Lung (tissue), 12 donors: ENCODE measurements around the gene ANKRD55. TPM values are rescaled to one million over a fixed set of nuclear protein-coding genes. Genes with fewer than 3 reads are reported as not detected.
"Not testable (repeated sequence)": the region's sequence is repeated elsewhere in the genome, so short reads cannot be mapped to it uniquely, and the experiment has no call there.

Experiments used
- ATAC-seq: fragments of 200-7000 bp; cut with Tn5 transposase; one replicate; pipeline ENCODE4 v1.9.1; 2020; ENCODE audit warnings: moderate number of reproducible peaks; ENCODE audit not compliant: insufficient read depth, low FRiP score
- DNase-seq, 3 donors: peaks; one replicate each; pipeline ENCODE4 v3.0.0-alpha.2; 2013 to 2017
- H3K27ac ChIP-seq, 2 donors: one replicate each; pipeline ENCODE4 v1.5.1; 2013; ENCODE audit warnings: mild to moderate bottlenecking in 2 of 2, moderate library complexity in 2 of 2, control low read depth in 1 of 2, inconsistent platforms in 1 of 2, low read depth in 1 of 2, low read length in 1 of 2
- H3K27me3 ChIP-seq, 3 donors: one replicate each; pipeline ENCODE4 v1.5.1; 2013; ENCODE audit warnings: low read length in 2 of 3; ENCODE audit not compliant: control insufficient read depth in 3 of 3, insufficient read depth in 3 of 3
- H3K36me3 ChIP-seq, 4 donors: one replicate each; pipeline ENCODE4 v1.5.1; 2013; ENCODE audit warnings: low read length in 4 of 4, mild to moderate bottlenecking in 1 of 4, moderate library complexity in 1 of 4; ENCODE audit not compliant: control insufficient read depth in 4 of 4, insufficient read depth in 4 of 4
- H3K4me1 ChIP-seq, 5 donors: one replicate each; pipeline ENCODE4 v1.5.1; 2013; ENCODE audit warnings: low read length in 5 of 5, mild to moderate bottlenecking in 2 of 5, moderate library complexity in 1 of 5; ENCODE audit not compliant: control insufficient read depth in 5 of 5, insufficient read depth in 5 of 5
- H3K4me3 ChIP-seq: one replicate; pipeline ENCODE4 v1.5.1; 2013; ENCODE audit warnings: mild to moderate bottlenecking, control low read depth, moderate library complexity
- H3K9ac ChIP-seq, 2 donors: one replicate each; pipeline ENCODE4 v1.5.1; 2013; ENCODE audit warnings: low read length in 2 of 2, control low read depth in 1 of 2; ENCODE audit not compliant: insufficient read depth in 1 of 2
- H3K9me3 ChIP-seq, 4 donors: one replicate each; pipeline ENCODE4 v1.5.1; 2013; ENCODE audit warnings: low read length in 3 of 4, mild to moderate bottlenecking in 1 of 4, moderate library complexity in 1 of 4; ENCODE audit not compliant: control insufficient read depth in 4 of 4, insufficient read depth in 3 of 4
- CTCF ChIP-seq: IDR thresholded peaks from 2 replicates; pipeline ENCODE4 v1.5.1; 2012; ENCODE audit warnings: mild to moderate bottlenecking; ENCODE audit errors: control extremely low read depth, extremely low read depth
- WGBS, 2 donors: extraction: QIAGEN DNeasy Blood & Tissue Kit; methylation state at CpG; one replicate each; pipeline ENCODE4 v1.1.7; 2013; 5-methylcytosine and 5-hydroxymethylcytosine counted together
- polyA plus RNA-seq, 2 donors: library from polyadenylated mRNA; stranded (reverse); fragments of 200-250 nt; gene quantifications; one replicate each; pipeline ENCODE4 v1.2.1, GENCODE V29; 2013
- total RNA-seq, 2 donors: library from RNA; depleted of rRNA in 1 of 2; stranded (reverse); fragments of >200 nt in 1 of 2; gene quantifications; one replicate each; pipeline ENCODE4 v1.2.1, GENCODE V29; 2014 to 2021
- donor health status: control.
- donor health status: control.
- donor health status: Bipolar disorder and iron deficiency.
- donor health status: healthy.
- donor health status: DM: yes; HTN: yes; CAD: no.

Gene ANKRD55
- total and polyA plus RNA-seq, 4 donors: 0.06 to 0.50 (median 0.28) TPM

GRCh38 chr5:56207537-56207936 is 25.6 kb downstream of the ANKRD55 start:
- no peak for TF ChIP-seq CTCF
- WGBS, 2 donors: 55 to 79% methylated on average over 2 of the region's 2 CpGs
- peak in 2 of 3 donors; percentile 25 to 53 for DNase-seq
- no peak overlapping the region for H3K9ac ChIP-seq
- no peaks in the 10 kb centered on the region for H3K27me3 ChIP-seq
- no peak overlapping the region for H3K4me3 ChIP-seq
- H3K27ac ChIP-seq: no peak overlapping the region
- H3K4me1 ChIP-seq: peaks cover 0 to 7% (median 1%) of the 10 kb centered on the region in 5 donors
- ATAC-seq: no peak
- no peaks in the 10 kb centered on the region for H3K36me3 ChIP-seq
- H3K9me3 ChIP-seq: no peaks in the 10 kb centered on the region

DNA sequence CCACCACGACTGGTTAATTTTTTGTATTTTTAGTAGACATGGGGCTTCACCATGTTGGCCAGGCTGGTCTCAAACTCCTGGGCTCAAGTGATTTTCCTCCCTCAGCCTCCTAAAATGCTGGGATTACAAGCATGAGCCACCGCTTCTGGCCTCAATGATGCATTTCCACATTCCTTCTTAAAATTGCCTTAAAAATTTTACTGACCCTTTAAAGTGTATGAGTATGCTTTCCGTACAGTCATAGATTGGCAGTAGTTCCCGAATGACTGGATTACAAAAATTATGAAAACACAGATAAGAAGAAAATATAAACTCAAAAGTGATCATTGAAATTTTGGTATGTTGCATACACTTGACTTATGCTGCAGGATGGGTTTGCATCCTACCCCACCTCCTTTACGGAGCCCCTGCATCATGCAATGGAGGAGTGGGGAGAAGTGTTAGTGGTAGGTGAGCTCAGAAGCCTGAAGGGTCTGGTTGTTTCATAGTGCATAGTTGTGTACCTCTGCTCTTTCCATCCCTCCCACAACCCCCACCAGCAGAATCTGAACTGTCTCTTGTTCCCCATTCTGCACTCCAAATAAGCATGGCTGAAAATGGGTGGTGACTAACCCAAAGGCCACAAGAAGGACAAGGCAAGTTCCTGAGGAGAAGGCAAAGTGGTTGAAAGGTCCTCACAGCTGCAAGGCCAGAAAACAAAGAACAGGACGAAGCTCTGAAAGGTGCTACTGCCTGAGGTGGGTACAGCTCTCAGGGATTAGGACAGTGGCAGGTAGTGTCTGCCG is 26.8 kb downstream of the ANKRD55 start:
- H3K27me3 ChIP-seq: no peaks in the 10 kb centered on the region
- no peaks in the 10 kb centered on the region for H3K36me3 ChIP-seq
- no peak overlapping the region for H3K27ac ChIP-seq
- no peak for TF ChIP-seq CTCF
- WGBS, 2 donors: 88 to 94% methylated on average over 7 of the region's 7 CpGs
- no peak overlapping the region for H3K9ac ChIP-seq
- no peak overlapping the region for H3K4me3 ChIP-seq
- DNase-seq (no peak), ATAC-seq (no peak)
- H3K9me3 ChIP-seq: no peaks in the 10 kb centered on the region
- H3K4me1 ChIP-seq: peaks cover 0 to 7% (median 1%) of the 10 kb centered on the region in 5 donors

GRCh38 chr5:56203936-56204335 is 29.2 kb downstream of the ANKRD55 start:
- H3K27ac ChIP-seq, ATAC-seq, DNase-seq, H3K27me3 ChIP-seq, H3K4me1 ChIP-seq, H3K36me3 ChIP-seq, H3K9ac ChIP-seq, H3K9me3 ChIP-seq, H3K4me3 ChIP-seq: not testable (repeated sequence)

DNA sequence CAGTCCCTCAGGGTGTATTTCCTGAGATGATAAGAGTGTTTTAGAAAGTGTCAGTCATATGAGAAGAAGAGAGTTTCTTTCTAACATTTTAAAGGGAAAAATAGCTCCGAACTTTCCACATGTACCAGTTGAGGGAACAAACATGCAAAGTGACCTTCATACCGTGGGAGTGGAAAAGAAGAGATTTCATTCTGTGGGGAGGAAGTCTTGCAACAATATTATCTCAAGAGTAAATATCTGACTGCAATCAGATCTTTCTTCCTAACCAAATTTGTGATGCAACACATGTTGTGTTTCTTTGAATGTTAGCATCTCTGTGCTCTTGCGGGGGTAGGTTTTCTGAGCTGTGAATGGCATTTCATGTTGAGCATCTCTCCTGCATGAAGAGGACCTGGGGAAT is 30.6 kb downstream of the ANKRD55 start:
- DNase-seq: no peak
- Histone ChIP-seq H3K9ac (no peak overlapping the region), H3K9me3 (no peaks in the 10 kb centered on the region), H3K4me1 (peaks cover 0 to 6% (median under 1%) of the 10 kb centered on the region in 5 donors), H3K4me3 (no peak overlapping the region), H3K36me3 (no peaks in the 10 kb centered on the region), H3K27ac (no peak overlapping the region), H3K27me3 (no peaks in the 10 kb centered on the region)
- no peak for ATAC-seq
- 38 to 54% methylated on average over 3 of the region's 3 CpGs for WGBS, 2 donors
- TF ChIP-seq CTCF: no peak

DNA sequence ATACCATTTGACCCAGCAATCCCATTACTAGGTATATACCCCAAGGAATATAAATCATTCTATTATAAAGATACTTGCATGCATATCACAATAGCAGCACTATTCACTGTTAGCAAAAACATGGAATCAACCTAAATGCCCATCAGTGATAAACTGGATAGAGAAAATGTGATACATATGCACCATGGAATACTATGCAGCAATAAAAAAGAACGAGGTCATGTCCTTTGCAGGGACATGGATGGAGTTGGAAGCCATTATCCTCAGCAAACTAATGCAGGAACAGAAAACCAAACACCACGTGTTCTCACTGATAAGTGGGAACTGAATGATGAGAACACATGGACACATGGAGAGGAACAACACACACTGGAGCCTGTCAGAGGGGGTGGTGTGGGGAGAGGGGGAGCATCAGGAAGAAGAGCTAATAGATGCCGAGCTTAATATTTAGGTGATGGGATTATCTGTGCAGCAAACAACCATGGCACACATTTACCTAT is 31.3 kb downstream of the ANKRD55 start:
- not testable (repeated sequence) for H3K27ac ChIP-seq, H3K36me3 ChIP-seq, H3K4me3 ChIP-seq, H3K27me3 ChIP-seq, H3K4me1 ChIP-seq, H3K9ac ChIP-seq, DNase-seq, ATAC-seq, H3K9me3 ChIP-seq
- WGBS, 2 donors: 73 to 78% methylated on average over 3 of the region's 3 CpGs
